Caco-2 (cell line): ENCODE data around the gene IPO9. TPM values are rescaled to one million over a fixed set of nuclear protein-coding genes. Genes with fewer than 3 reads are reported as not detected.
"Not testable (repeated sequence)": the region's sequence is repeated elsewhere in the genome, so short reads cannot be mapped to it uniquely, and the experiment has no call there.

Source experiments
- BruUV-seq: library from RNA; stranded (reverse); fragments of 400-500 nt; replicated peaks from 2 replicates; lab custom pipeline; 2021; lab: Mats Ljungman, UMichigan
- CTCF ChIA-PET: fragments of 300-600 bp; sonication (Branson Sonifier 250); formaldehyde crosslinking; loops from one replicate; lab custom pipeline; 2022; ENCODE audit warnings: antibody characterized with exemption; lab: Charles Lee
- POLR2A ChIA-PET: fragments of 300-600 bp; sonication (Branson Sonifier 250); formaldehyde crosslinking; loops from one replicate; lab custom pipeline; 2022; ENCODE audit warnings: antibody characterized with exemption; lab: Charles Lee
- DNase-seq, 2 experiments: peaks; one replicate each; pipeline versions ENCODE4 v3.0.0 to v3.0.0-alpha.2; 2020 to 2022
- H3K27me3 ChIP-seq: replicated peaks from 2 replicates; pipeline ENCODE4 v1.6.0; 2011; ENCODE audit warnings: low read length; ENCODE audit not compliant: control insufficient read depth, insufficient read depth
- H3K36me3 ChIP-seq: 2 replicates; pipeline ENCODE4 v1.5.1; 2011; ENCODE audit warnings: low read length; ENCODE audit not compliant: control insufficient read depth, insufficient read depth
- H3K4me1 ChIP-seq: fragments of 250-450 bp; sonication (Bioruptor Pico); 2 replicates; pipeline ENCODE4 v1.5.1; 2020; ENCODE audit warnings: mild to moderate bottlenecking
- H3K4me3 ChIP-seq: 2 replicates; pipeline ENCODE4 v1.5.1; 2011; ENCODE audit warnings: low read depth, mild to moderate bottlenecking, control low read depth, low read length
- H3K9me3 ChIP-seq: fragments of 250-450 bp; sonication (Bioruptor Pico); 2 replicates; pipeline ENCODE4 v1.5.1; 2020; ENCODE audit warnings: mild to moderate bottlenecking, moderate library complexity
- H3K27ac Mint-ChIP-seq: one replicate; pipeline ENCODE4 v1.8.0; 2022; ENCODE audit warnings: mixed read lengths; ENCODE audit not compliant: unreplicated experiment
- H3K27me3 Mint-ChIP-seq: one replicate; pipeline ENCODE4 v1.8.0; 2022; ENCODE audit warnings: mixed read lengths; ENCODE audit not compliant: insufficient read depth, unreplicated experiment
- H3K36me3 Mint-ChIP-seq: one replicate; pipeline ENCODE4 v1.8.0; 2022; ENCODE audit warnings: mild to moderate bottlenecking, mixed read lengths; ENCODE audit not compliant: insufficient read depth, unreplicated experiment
- H3K4me1 Mint-ChIP-seq: one replicate; pipeline ENCODE4 v1.8.0; 2022; ENCODE audit warnings: low read depth, mixed read lengths; ENCODE audit not compliant: unreplicated experiment
- H3K4me3 Mint-ChIP-seq: one replicate; pipeline ENCODE4 v1.8.0; 2022; ENCODE audit warnings: mild to moderate bottlenecking, moderate library complexity, mixed read lengths; ENCODE audit not compliant: unreplicated experiment
- H3K9me3 Mint-ChIP-seq: one replicate; pipeline ENCODE4 v1.8.0; 2022; ENCODE audit warnings: mixed read lengths; ENCODE audit not compliant: unreplicated experiment
- CTCF ChIP-seq, 2 experiments: fragments of 200-600 bp in 1 of 2; IDR thresholded peaks; 1 replicate in 1 of 2; 2 replicates in 1 of 2; pipeline versions ENCODE4 v1.5.1 to v1.8.0; 2011 to 2022; ENCODE audit warnings: antibody characterized with exemption in 1 of 2, control low read depth in 1 of 2, inconsistent platforms in 1 of 2, low read depth in 1 of 2, low read length in 1 of 2, mild to moderate bottlenecking in 1 of 2, moderate library complexity in 1 of 2; ENCODE audit not compliant: insufficient read depth in 1 of 2, severe bottlenecking in 1 of 2, unreplicated experiment in 1 of 2
- intact Hi-C: fragments of 100-400 bp; cut with micrococcal nuclease; formaldehyde crosslinking; loops from one replicate; pipeline ENCODE4 v1.10.0; 2022; ENCODE audit not compliant: unreplicated experiment
- total RNA-seq: library from RNA; stranded (reverse); gene quantifications from 2 replicates; pipeline ENCODE4 v1.2.3, GENCODE V29; 2022

The IPO9 gene
- total RNA-seq, 1 experiment from 2014 or later = 107 TPM

- no peak overlapping the region for H3K27ac Mint-ChIP-seq
- H3K9me3 ChIP-seq = no peaks in the 10 kb centered on the region
Measured at GRCh38 chr1:201850053-201850397, 21.1 kb downstream of the IPO9 start.

GRCh38 chr1:201851949-201852348 lies 23.0 kb downstream of the IPO9 start:
- H3K4me1 ChIP-seq = no peaks in the 10 kb centered on the region
- Mint-ChIP-seq H3K36me3 (peaks cover 73% of the 10 kb centered on the region), H3K27ac (no peak overlapping the region), H3K9me3 (no peaks in the 10 kb centered on the region), H3K4me1 (no peaks in the 10 kb centered on the region), H3K27me3 (no peaks in the 10 kb centered on the region), H3K4me3 (no peak overlapping the region)
- DNase-seq = no peak
- no TSS peak for BruUV-seq
- H3K4me3 ChIP-seq = no peak overlapping the region
- no peaks in the 10 kb centered on the region for H3K9me3 ChIP-seq
- ChIA-PET CTCF (no interaction called here), POLR2A (no interaction called here)
- TF ChIP-seq CTCF (IDR thresholded peaks at IDR 0.05; ENCODE audit: insufficient read depth in 1 of 2, low read depth in 1 of 2, low read length in 1 of 2, severe bottlenecking in 1 of 2, unreplicated experiment in 1 of 2) = no peak
- intact Hi-C loops = no loop called here
- H3K36me3 ChIP-seq = no peaks in the 10 kb centered on the region; the same call in 1 of the 2 replicates
- H3K27me3 ChIP-seq = no peaks in the 10 kb centered on the region

More at GRCh38 chr1:201850053-201850397, 21.1 kb downstream of the IPO9 start:
- H3K27me3 ChIP-seq = no peaks in the 10 kb centered on the region
- DNase-seq = no peak
- TF ChIP-seq CTCF (IDR thresholded peaks at IDR 0.05; ENCODE audit: insufficient read depth in 1 of 2, low read depth in 1 of 2, low read length in 1 of 2, severe bottlenecking in 1 of 2, unreplicated experiment in 1 of 2) = no peak
- no peaks in the 10 kb centered on the region for H3K9me3 Mint-ChIP-seq
- no peaks in the 10 kb centered on the region for H3K4me1 ChIP-seq
- H3K36me3 ChIP-seq = no peaks in the 10 kb centered on the region; the same call in 1 of the 2 replicates
- H3K27me3 Mint-ChIP-seq = no peaks in the 10 kb centered on the region
- intact Hi-C loops = no loop called here
- no peak overlapping the region for H3K4me3 ChIP-seq
- H3K4me3 Mint-ChIP-seq = no peak overlapping the region
- no peaks in the 10 kb centered on the region for H3K4me1 Mint-ChIP-seq
- BruUV-seq = no TSS peak
- CTCF ChIA-PET = no interaction called here
- H3K36me3 Mint-ChIP-seq = peaks cover 54% of the 10 kb centered on the region
- POLR2A ChIA-PET = no interaction called here

DNA sequence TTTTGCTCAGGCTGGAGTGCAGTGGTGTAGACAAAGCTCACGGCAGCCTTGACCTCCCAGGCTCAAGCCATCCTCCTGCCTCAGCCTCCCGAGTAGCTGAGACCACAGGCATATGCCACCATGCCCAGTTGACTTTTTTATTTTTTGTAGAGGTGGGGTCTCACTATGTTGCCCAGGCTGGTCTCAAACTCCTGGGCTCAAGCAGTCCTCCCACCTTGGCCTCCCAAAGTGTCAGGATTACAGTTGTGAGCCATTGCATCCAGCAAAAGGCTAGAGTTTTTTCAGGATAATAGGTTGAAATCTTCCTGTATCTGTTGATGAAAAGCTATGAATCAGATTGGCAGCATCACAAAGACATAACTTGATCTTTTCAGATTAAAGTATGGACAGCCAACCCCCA lies 27.8 kb downstream of the IPO9 start:
- H3K27me3 Mint-ChIP-seq, H3K4me3 Mint-ChIP-seq, POLR2A ChIA-PET, DNase-seq, H3K4me1 ChIP-seq, H3K36me3 ChIP-seq, H3K9me3 ChIP-seq, H3K4me3 ChIP-seq, H3K9me3 Mint-ChIP-seq, BruUV-seq, H3K27ac Mint-ChIP-seq, CTCF ChIA-PET, intact Hi-C loops, H3K4me1 Mint-ChIP-seq, H3K27me3 ChIP-seq: not testable (repeated sequence)
- H3K36me3 Mint-ChIP-seq = peaks cover 89% of the 10 kb centered on the region

DNA sequence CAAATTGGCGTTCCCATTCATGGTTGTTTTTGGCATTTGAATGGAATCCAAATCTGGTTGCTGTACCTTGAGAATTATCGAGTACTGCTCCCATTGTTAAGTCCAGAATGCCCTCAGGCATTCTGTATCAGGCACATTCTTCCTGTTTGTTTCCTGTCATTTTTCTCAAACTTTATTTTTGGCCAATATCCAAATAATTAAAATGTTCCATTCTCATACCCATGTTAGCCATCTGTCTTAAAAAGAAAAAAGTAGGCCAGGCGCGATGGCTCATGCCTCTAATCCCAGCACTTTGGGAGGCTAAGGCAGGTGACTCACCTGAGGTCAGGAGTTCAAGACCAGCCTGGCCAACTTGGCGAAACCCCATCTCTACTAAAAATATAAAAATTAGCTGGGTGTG lies 30.5 kb downstream of the IPO9 start:
- no peaks in the 10 kb centered on the region for H3K9me3 Mint-ChIP-seq
- intact Hi-C loops = no loop called here
- H3K27ac Mint-ChIP-seq = no peak overlapping the region
- no peaks in the 10 kb centered on the region for H3K27me3 Mint-ChIP-seq
- BruUV-seq = no TSS peak
- no peak for TF ChIP-seq CTCF (IDR thresholded peaks at IDR 0.05; ENCODE audit: insufficient read depth in 1 of 2, low read depth in 1 of 2, low read length in 1 of 2, severe bottlenecking in 1 of 2, unreplicated experiment in 1 of 2)
- H3K27me3 ChIP-seq = no peaks in the 10 kb centered on the region
- no peaks in the 10 kb centered on the region for H3K4me1 ChIP-seq
- peaks cover 89% of the 10 kb centered on the region for H3K36me3 Mint-ChIP-seq
- ChIA-PET POLR2A (no interaction called here), CTCF (no interaction called here)
- no peaks in the 10 kb centered on the region for H3K9me3 ChIP-seq
- no peak overlapping the region for H3K4me3 Mint-ChIP-seq
- no peak overlapping the region for H3K4me3 ChIP-seq
- peaks cover 4% of the 10 kb centered on the region; the same call in 1 of the 2 replicates for H3K36me3 ChIP-seq
- H3K4me1 Mint-ChIP-seq = no peaks in the 10 kb centered on the region
- DNase-seq = no peak
